HEK293 (cell line): ENCODE data around the gene TRAF3IP1.

Source experiments
- CTCF ChIA-PET: fragments of 350-600 bp; formaldehyde crosslinking; extraction: SDS; loops from one replicate; lab custom pipeline; 2021; ENCODE audit warnings: antibody characterized with exemption; lab: Yijun Ruan, JAX
- POLR2A ChIA-PET: fragments of 300-600 bp; formaldehyde crosslinking; extraction: SDS; loops from one replicate; lab custom pipeline; 2020; ENCODE audit warnings: antibody characterized with exemption, inconsistent platforms; lab: Yijun Ruan, JAX
- H3K27ac ChIP-seq: fragments of 200-500 bp; sonication (Bioruptor generic); 2 replicates; pipeline ENCODE4 v1.5.1; 2014; ENCODE audit warnings: low read depth, low read length, control low read depth, inconsistent platforms; ENCODE audit errors: extremely low read depth
- H3K36me3 ChIP-seq, 2 experiments: fragments of 200-500 bp in 1 of 2; sonication (Bioruptor generic) in 1 of 2; 1 replicate in 1 of 2; 2 replicates in 1 of 2; pipeline ENCODE4 v1.5.1; 2014 to 2017; ENCODE audit warnings: inconsistent platforms in 2 of 2, low read length in 2 of 2; ENCODE audit not compliant: control insufficient read depth in 2 of 2, insufficient read depth in 1 of 2
- H3K4me1 ChIP-seq: fragments of 200-500 bp; sonication (Bioruptor generic); 2 replicates; pipeline ENCODE4 v1.5.1; 2014; ENCODE audit warnings: mild to moderate bottlenecking, low read length, inconsistent platforms; ENCODE audit not compliant: control insufficient read depth, insufficient read depth
- H3K4me3 ChIP-seq: 2 replicates; pipeline ENCODE4 v1.5.1; 2011; ENCODE audit warnings: low read depth, mild to moderate bottlenecking, control low read depth, low read length, moderate library complexity
- H3K9me3 ChIP-seq: fragments of 200-500 bp; sonication (Bioruptor generic); 2 replicates; pipeline ENCODE4 v1.5.1; 2014; ENCODE audit warnings: low read depth, low read length, inconsistent platforms; ENCODE audit not compliant: control insufficient read depth, insufficient read depth
- IKZF3 ChIP-seq: fragments of 450-650 bp; IDR thresholded peaks from 2 replicates; pipeline ENCODE4 v1.5.0; 2018; ENCODE audit warnings: missing biosample characterization, mild to moderate bottlenecking, missing genetic modification characterization, moderate library complexity
- PRDM6 ChIP-seq: fragments of 450-650 bp; formaldehyde crosslinking; IDR thresholded peaks from 2 replicates; pipeline ENCODE4 v1.5.1; 2017; ENCODE audit warnings: missing biosample characterization, missing genetic modification characterization
- SETDB1 ChIP-seq: IDR thresholded peaks from one replicate; pipeline ENCODE4 v1.6.1; 2017; ENCODE audit warnings: mild to moderate bottlenecking, low read length, moderate library complexity, mixed read lengths; ENCODE audit not compliant: insufficient read length
- TRIM28 ChIP-seq: IDR thresholded peaks from 2 replicates; pipeline ENCODE4 v1.6.1; 2011; ENCODE audit warnings: low read length, control low read depth, borderline replicate concordance
- ZBTB10 ChIP-seq: fragments of 450-650 bp; formaldehyde crosslinking; IDR thresholded peaks from 2 replicates; pipeline ENCODE4 v1.5.1; 2016; ENCODE audit warnings: missing biosample characterization, missing genetic modification characterization
- ZBTB49 ChIP-seq: fragments of 450-650 bp; formaldehyde crosslinking; IDR thresholded peaks from 2 replicates; pipeline ENCODE4 v1.5.1; 2016; ENCODE audit warnings: missing biosample characterization, missing genetic modification characterization, low read depth
- ZNF155 ChIP-seq: fragments of 450-650 bp; formaldehyde crosslinking; IDR thresholded peaks from 2 replicates; pipeline ENCODE4 v1.5.1; 2016; ENCODE audit warnings: missing biosample characterization, missing genetic modification characterization
- ZNF175 ChIP-seq: fragments of 450-650 bp; formaldehyde crosslinking; IDR thresholded peaks from 2 replicates; pipeline ENCODE4 v1.5.1; 2016; ENCODE audit warnings: missing biosample characterization, missing genetic modification characterization
- ZNF239 ChIP-seq: fragments of 450-650 bp; formaldehyde crosslinking; IDR thresholded peaks from 2 replicates; pipeline ENCODE4 v1.5.1; 2016; ENCODE audit warnings: missing biosample characterization, missing genetic modification characterization
- ZNF341 ChIP-seq: fragments of 450-650 bp; formaldehyde crosslinking; IDR thresholded peaks from 2 replicates; pipeline ENCODE4; 2016; ENCODE audit warnings: low read depth, missing biosample characterization, missing genetic modification characterization
- ZNF529 ChIP-seq: fragments of 450-650 bp; formaldehyde crosslinking; IDR thresholded peaks from 2 replicates; pipeline ENCODE4 v1.5.1; 2017; ENCODE audit warnings: missing genetic modification characterization, missing biosample characterization; ENCODE audit not compliant: insufficient replicate concordance
- ZNF560 ChIP-seq: fragments of 450-650 bp; formaldehyde crosslinking; IDR thresholded peaks from 2 replicates; pipeline ENCODE4 v1.5.1; 2017; ENCODE audit warnings: missing biosample characterization, missing genetic modification characterization, borderline replicate concordance
- ZNF600 ChIP-seq: fragments of 450-650 bp; formaldehyde crosslinking; IDR thresholded peaks from 2 replicates; pipeline ENCODE4 v1.5.1; 2016; ENCODE audit warnings: missing biosample characterization, missing genetic modification characterization
- ZNF629 ChIP-seq: fragments of 450-650 bp; formaldehyde crosslinking; IDR thresholded peaks from 2 replicates; pipeline ENCODE4 v1.5.1; 2017; ENCODE audit warnings: missing biosample characterization, missing genetic modification characterization
- ZNF768 ChIP-seq: fragments of 450-650 bp; formaldehyde crosslinking; IDR thresholded peaks from 2 replicates; pipeline ENCODE4 v1.5.1; 2018; ENCODE audit warnings: missing biosample characterization, mild to moderate bottlenecking, missing genetic modification characterization

TRAF3IP1 gene

GRCh38 chr2:238285653-238286082, 34.6 kb upstream of the TRAF3IP1 start (continued):
- TF ChIP-seq PRDM6 (tag by site-specific recombination) (peak; percentile 42; the same call in 1 of the 2 replicates), TRIM28 (peak; percentile 39; the same call in 1 of the 2 replicates), ZNF175 (tag by site-specific recombination) (no peak), ZNF600 (tag by site-specific recombination) (peak; percentile 30; the same call in 1 of the 2 replicates), IKZF3 (tag by site-specific recombination) (peak; percentile 15; the same call in 1 of the 2 replicates), ZNF560 (no peak)

GRCh38 chr2:238286095-238286494, 34.2 kb upstream of the TRAF3IP1 start:
- TF ChIP-seq ZBTB49 (no peak), ZNF529 (no peak), ZNF341 (tag by site-specific recombination) (peak; percentile 3; the same call in 1 of the 2 replicates), ZNF239 (tag by site-specific recombination) (no peak), ZNF629 (tag by site-specific recombination) (0 out of 2 replicates have a peak, but pooled peaks have one; percentile 0), ZNF155 (tag by site-specific recombination) (no peak)
- Histone ChIP-seq H3K36me3 (no peaks in the 10 kb centered on the region), H3K27ac (peak overlapping the region; percentile 32), H3K9me3 (no peaks in the 10 kb centered on the region), H3K4me1 (peaks cover 16% of the 10 kb centered on the region), H3K4me3 (no peak overlapping the region)
- POLR2A ChIA-PET = no interaction called here
- CTCF ChIA-PET = interaction anchor here (0.7 to 1.4 kb wide), 2 partner anchors 23 to 185 kb away, joined by 3 to 5 read pairs; no protein-coding TSS in a partner anchor

- POLR2A ChIA-PET = no interaction called here
- CTCF ChIA-PET = interaction anchor here (3.2 kb wide), 1 partner anchor 23 kb away, joined by 11 read pairs; no protein-coding TSS in a partner anchor
- Histone ChIP-seq H3K4me1 (peaks cover 16% of the 10 kb centered on the region), H3K36me3 (no peaks in the 10 kb centered on the region), H3K4me3 (no peak overlapping the region), H3K9me3 (no peaks in the 10 kb centered on the region), H3K27ac (peak overlapping the region; percentile 32)
- TF ChIP-seq ZNF239 (tag by site-specific recombination) (peak; percentile 52; the same call in 1 of the 2 replicates), ZNF629 (tag by site-specific recombination) (peak; percentile 34; the same call in 1 of the 2 replicates), SETDB1 (no peak)
Observed at GRCh38 chr2:238286551-238286950, 33.8 kb upstream of the TRAF3IP1 start.

GRCh38 chr2:238286987-238287736, 33.2 kb upstream of the TRAF3IP1 start:
- ChIA-PET POLR2A (no interaction called here), CTCF (interaction anchor here (1.1 to 3.2 kb wide), 2 partner anchors 9 to 24 kb away, joined by 5 to 11 read pairs; no protein-coding TSS in a partner anchor)
- TF ChIP-seq ZBTB10 (tag by site-specific recombination) (no peak), ZNF768 (no peak)
- TF ChIP-seq, all 188 proteins: peak for 0
- Histone ChIP-seq H3K4me3 (no peak overlapping the region), H3K9me3 (no peaks in the 10 kb centered on the region), H3K36me3 (no peaks in the 10 kb centered on the region), H3K4me1 (peaks cover 16% of the 10 kb centered on the region), H3K27ac (no peak overlapping the region)
